Mesothelial cell of epicardium (in vitro differentiated cells): ENCODE measurements around the gene CCNY. TPM values are rescaled to one million over a fixed set of nuclear protein-coding genes. Genes with fewer than 3 reads are reported as not detected.

ENCODE experiments used
- DNase-seq, 2 experiments: peaks; one replicate each; pipeline ENCODE4 v3.0.0; 2021; ENCODE audit warnings: low spot score in 2 of 2; ENCODE audit not compliant: unreplicated experiment in 2 of 2
- H3K27ac Mint-ChIP-seq: 2 replicates; pipeline ENCODE4 v1.8.0; 2021; ENCODE audit warnings: mixed read lengths
- H3K27me3 Mint-ChIP-seq: 2 replicates; pipeline ENCODE4 v1.8.0; 2021; ENCODE audit warnings: low read depth, mixed read lengths
- H3K36me3 Mint-ChIP-seq: 2 replicates; pipeline ENCODE4 v1.8.0; 2021; ENCODE audit warnings: mixed read lengths
- H3K4me1 Mint-ChIP-seq: 2 replicates; pipeline ENCODE4 v1.8.0; 2021; ENCODE audit warnings: mixed read lengths
- H3K4me3 Mint-ChIP-seq: 2 replicates; pipeline ENCODE4 v1.8.0; 2021; ENCODE audit warnings: mild to moderate bottlenecking, moderate library complexity, mixed read lengths
- H3K9me3 Mint-ChIP-seq: 2 replicates; pipeline ENCODE4 v1.8.0; 2021; ENCODE audit warnings: mixed read lengths
- total RNA-seq: library from RNA; stranded (reverse); gene quantifications from 3 replicates; pipeline ENCODE4 v1.2.1, GENCODE V29; 2021
- TF ChIP-seq, protein P1 (sequence below): fragments of 200-600 bp; sonication (generic); IDR thresholded peaks from one replicate; pipeline ENCODE4 v1.5.0; 2021; ENCODE audit warnings: antibody characterized with exemption; ENCODE audit not compliant: unreplicated experiment

CCNY gene
- total RNA-seq, 1 donor from 2014 or later, result 75.4 TPM

DNA sequence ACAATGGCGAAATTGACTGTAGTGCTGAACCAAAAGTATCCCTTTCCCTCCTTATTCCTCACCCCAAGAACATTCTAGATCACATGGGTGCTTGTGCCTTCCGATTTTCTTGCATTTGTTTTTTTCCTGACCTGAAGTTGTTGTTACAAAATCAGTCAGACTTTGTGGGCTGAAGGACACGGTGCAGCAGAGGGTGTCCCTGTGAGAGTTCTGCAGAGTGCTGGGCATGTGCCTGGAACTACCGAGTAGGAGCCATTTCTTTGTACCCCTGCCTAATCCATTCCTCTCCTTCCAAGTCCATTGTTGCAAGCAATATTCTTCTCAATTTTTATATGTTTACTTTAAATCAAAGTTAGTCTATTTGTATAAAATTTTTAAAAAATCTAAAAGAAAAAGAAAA, 233.5 kb downstream of the CCNY start:
- no peaks in the 10 kb centered on the region for H3K27me3 Mint-ChIP-seq
- H3K4me1 Mint-ChIP-seq, result no peaks in the 10 kb centered on the region
- H3K4me3 Mint-ChIP-seq, result no peak overlapping the region
- TF ChIP-seq, protein P1, sequence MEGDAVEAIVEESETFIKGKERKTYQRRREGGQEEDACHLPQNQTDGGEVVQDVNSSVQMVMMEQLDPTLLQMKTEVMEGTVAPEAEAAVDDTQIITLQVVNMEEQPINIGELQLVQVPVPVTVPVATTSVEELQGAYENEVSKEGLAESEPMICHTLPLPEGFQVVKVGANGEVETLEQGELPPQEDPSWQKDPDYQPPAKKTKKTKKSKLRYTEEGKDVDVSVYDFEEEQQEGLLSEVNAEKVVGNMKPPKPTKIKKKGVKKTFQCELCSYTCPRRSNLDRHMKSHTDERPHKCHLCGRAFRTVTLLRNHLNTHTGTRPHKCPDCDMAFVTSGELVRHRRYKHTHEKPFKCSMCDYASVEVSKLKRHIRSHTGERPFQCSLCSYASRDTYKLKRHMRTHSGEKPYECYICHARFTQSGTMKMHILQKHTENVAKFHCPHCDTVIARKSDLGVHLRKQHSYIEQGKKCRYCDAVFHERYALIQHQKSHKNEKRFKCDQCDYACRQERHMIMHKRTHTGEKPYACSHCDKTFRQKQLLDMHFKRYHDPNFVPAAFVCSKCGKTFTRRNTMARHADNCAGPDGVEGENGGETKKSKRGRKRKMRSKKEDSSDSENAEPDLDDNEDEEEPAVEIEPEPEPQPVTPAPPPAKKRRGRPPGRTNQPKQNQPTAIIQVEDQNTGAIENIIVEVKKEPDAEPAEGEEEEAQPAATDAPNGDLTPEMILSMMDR, result no peak
- no peaks in the 10 kb centered on the region for H3K9me3 Mint-ChIP-seq
- DNase-seq, result no peak
- no peak overlapping the region for H3K27ac Mint-ChIP-seq
- H3K36me3 Mint-ChIP-seq, result peaks cover 34% of the 10 kb centered on the region

DNA sequence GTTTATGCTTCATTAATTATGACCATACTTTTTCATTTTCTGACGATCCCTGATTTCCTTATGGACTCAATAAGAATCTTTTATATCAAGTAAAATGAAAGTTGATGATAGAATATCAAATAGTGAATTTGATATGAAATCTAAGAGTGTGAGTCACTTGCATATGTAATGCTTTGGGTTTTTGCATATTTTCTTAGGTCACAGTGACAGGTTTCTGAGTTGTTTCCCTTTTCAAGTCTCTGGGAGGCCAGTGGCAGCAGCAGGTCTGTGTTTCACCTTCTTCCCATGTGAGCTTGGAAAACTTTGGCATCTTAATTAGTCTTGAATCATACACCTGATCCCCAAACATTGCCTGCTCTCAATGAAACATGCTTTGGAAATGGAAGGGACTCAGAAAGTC, 234.1 kb downstream of the CCNY start:
- Mint-ChIP-seq H3K4me3 (no peak overlapping the region), H3K9me3 (no peaks in the 10 kb centered on the region), H3K4me1 (no peaks in the 10 kb centered on the region), H3K36me3 (peaks cover 36% of the 10 kb centered on the region), H3K27me3 (no peaks in the 10 kb centered on the region), H3K27ac (no peak overlapping the region)
- no peak for DNase-seq
- TF ChIP-seq, protein P1, result no peak

DNA sequence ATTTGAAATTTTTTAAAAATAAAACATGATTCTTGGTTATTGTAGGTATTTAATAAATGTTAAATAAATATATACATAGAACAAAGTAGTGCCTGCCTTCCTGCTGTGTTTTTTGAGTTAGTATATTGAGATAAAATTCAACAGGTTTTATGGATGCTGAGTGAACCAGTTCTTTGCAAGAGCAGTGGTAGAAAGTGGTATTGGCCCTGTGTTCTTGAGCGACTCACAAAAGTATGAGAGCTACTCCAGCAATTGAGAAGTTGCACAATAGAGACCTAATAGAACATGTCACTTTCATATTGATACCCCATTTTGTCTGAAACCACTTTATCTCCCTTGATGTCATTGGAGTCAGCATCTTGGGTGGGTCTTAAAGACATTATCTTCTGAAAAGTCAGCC, 236.3 kb downstream of the CCNY start:
- Mint-ChIP-seq H3K9me3 (peaks cover under 1% of the 10 kb centered on the region), H3K36me3 (peaks cover 24% of the 10 kb centered on the region), H3K27ac (no peak overlapping the region), H3K4me3 (no peak overlapping the region), H3K27me3 (no peaks in the 10 kb centered on the region), H3K4me1 (no peaks in the 10 kb centered on the region)
- no peak for DNase-seq
- TF ChIP-seq, protein P1, result no peak

DNA sequence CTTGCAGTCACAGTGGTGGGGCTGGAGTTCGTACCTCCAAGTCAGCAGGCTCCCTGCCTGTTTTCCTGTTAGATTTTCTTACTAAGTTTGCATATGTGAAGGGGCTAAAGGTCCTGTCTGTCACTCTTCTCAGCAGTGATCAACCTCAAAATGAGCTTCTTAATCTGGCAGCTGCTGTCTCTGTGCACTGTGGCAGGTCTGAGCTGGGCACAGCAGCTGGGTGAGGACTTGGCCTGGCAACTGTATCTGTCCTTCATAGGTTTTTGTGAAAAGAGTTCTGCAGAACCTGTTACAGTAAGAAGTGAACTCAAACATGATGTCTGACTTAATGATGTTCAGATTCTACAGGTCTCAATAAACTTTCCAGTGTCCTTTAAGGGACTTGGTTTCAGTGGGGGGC, 237.5 kb downstream of the CCNY start:
- Mint-ChIP-seq H3K4me3 (no peak overlapping the region), H3K27ac (no peak overlapping the region), H3K36me3 (peaks cover 23% of the 10 kb centered on the region), H3K27me3 (no peaks in the 10 kb centered on the region), H3K9me3 (peaks cover 5% of the 10 kb centered on the region), H3K4me1 (no peaks in the 10 kb centered on the region)
- TF ChIP-seq, protein P1, result no peak
- no peak for DNase-seq

DNA sequence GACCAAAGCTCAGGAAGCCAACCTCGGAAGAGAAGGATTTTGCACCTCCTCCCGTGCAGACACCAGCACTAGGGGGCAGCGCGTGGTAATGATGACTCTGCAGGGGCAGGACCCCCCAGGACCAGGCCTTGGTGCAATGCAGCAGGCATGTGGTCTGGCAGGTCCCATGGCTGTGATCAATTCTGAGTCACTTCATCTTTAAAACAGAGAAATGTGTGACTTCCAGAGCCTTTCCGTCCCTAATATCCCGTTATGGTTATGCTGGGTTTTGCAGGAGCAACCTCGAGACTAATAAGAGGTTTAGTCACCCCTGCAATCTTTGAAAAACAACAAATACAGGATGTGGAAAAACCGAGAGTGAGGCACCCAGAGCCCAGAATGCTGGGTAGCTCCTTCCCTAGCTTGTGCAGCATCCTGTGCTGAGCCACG, 238.6 kb downstream of the CCNY start:
- H3K4me3 Mint-ChIP-seq, result no peak overlapping the region
- H3K27me3 Mint-ChIP-seq, result no peaks in the 10 kb centered on the region
- DNase-seq, result no peak
- no peaks in the 10 kb centered on the region for H3K4me1 Mint-ChIP-seq
- TF ChIP-seq, protein P1, result no peak
- H3K36me3 Mint-ChIP-seq, result peaks cover 15% of the 10 kb centered on the region
- no peak overlapping the region for H3K27ac Mint-ChIP-seq
- H3K9me3 Mint-ChIP-seq, result peaks cover 5% of the 10 kb centered on the region

DNA sequence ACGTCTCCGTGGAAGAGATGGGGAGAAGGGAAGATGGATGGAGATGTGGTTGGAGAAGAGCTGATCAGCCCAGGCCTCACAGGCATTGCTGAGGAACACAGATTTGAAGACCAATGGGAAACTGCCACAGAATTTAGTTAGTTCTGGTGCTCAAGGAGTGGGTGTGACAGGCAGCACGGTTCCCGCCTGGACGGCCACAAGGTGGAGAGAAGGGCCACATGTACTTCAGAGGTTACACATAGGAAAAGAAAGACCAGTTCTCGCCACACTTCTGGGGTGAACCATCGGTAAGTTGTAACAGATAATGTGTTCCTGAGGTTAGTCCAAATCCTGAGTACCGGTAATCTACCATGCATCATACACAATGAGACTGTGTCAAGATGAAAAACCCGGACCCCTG, 239.3 kb downstream of the CCNY start:
- TF ChIP-seq, protein P1, result no peak
- H3K9me3 Mint-ChIP-seq, result peaks cover 5% of the 10 kb centered on the region
- H3K36me3 Mint-ChIP-seq, result peaks cover 15% of the 10 kb centered on the region
- no peaks in the 10 kb centered on the region for H3K4me1 Mint-ChIP-seq
- H3K27me3 Mint-ChIP-seq, result no peaks in the 10 kb centered on the region
- no peak overlapping the region for H3K4me3 Mint-ChIP-seq
- H3K27ac Mint-ChIP-seq, result no peak overlapping the region
- DNase-seq, result no peak
